Measurements from ENCODE around the gene PLCH2.

DNA sequence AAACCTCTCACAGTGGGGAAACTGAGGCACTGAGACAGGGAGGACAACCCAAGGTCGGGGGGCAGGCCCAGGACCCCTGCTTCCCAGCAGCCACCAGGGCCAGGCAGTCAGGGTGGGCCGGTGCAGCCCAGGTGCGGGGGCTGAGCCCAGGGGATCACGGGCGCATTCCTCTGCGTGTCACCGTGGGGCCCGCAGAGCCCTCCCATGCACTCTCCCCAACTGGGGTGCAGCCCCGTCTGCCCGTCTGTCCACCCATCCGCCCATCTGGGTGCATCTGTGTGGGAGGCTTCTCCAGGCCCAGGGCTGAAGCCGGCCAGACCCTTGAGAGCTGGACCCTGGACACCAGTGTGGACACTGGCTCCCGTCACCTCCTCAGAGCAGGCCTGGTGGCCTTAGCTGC is 2.9 kb upstream of the PLCH2 start:
- TF ChIP-seq CTCF (conservative IDR thresholded peaks at IDR 0.05; ENCODE audit: low read length) = no peak
- no peak for TF ChIP-seq EZH2phosphoT487 (IDR thresholded peaks at IDR 0.05; ENCODE audit: borderline replicate concordance, low read depth, low read length)
